Activated T-helper 1 cell treated with anti-CD3 and anti-CD28 coated beads, Interleukin-12 subunit alpha, Interleukin-12 subunit beta, Interleukin-2, Interleukin-4 antibody, amounts not matched to agents 30 ng/mL and 10 ng/mL and 1 ng/mL, durations not matched to agents 14 hours and 24 hours and 36 hours (primary cell): ENCODE data around the gene LFNG. TPM values are rescaled to one million over a fixed set of nuclear protein-coding genes. Genes with fewer than 3 reads are reported as not detected.

Source experiments
- DNase-seq: peaks from one replicate; pipeline ENCODE4 v3.0.0; 2021; ENCODE audit warnings: low spot score
- H3K27ac Mint-ChIP-seq: one replicate; pipeline ENCODE4 v1.8.0; 2021; ENCODE audit warnings: mild to moderate bottlenecking, mixed read lengths
- H3K27me3 Mint-ChIP-seq: one replicate; pipeline ENCODE4 v1.8.0; 2022; ENCODE audit warnings: mild to moderate bottlenecking, moderate library complexity, mixed read lengths; ENCODE audit not compliant: insufficient read depth
- H3K36me3 Mint-ChIP-seq: one replicate; pipeline ENCODE4 v1.8.0; 2021; ENCODE audit warnings: low read depth, mixed read lengths
- H3K4me1 Mint-ChIP-seq: one replicate; pipeline ENCODE4 v1.8.0; 2021; ENCODE audit warnings: low read depth, mixed read lengths
- H3K4me3 Mint-ChIP-seq: one replicate; pipeline ENCODE4 v1.8.0; 2021; ENCODE audit warnings: mild to moderate bottlenecking, moderate library complexity, mixed read lengths
- H3K9me3 Mint-ChIP-seq: one replicate; pipeline ENCODE4 v1.8.0; 2021; ENCODE audit warnings: mixed read lengths
- intact Hi-C: fragments of 100-400 bp; cut with micrococcal nuclease; formaldehyde crosslinking; loops from one replicate; pipeline ENCODE4 v1.15.1; 2024
- total RNA-seq: library from RNA; stranded (reverse); gene quantifications from 2 replicates; pipeline ENCODE4 v1.2.3, GENCODE V29; 2022

The LFNG gene
- total RNA-seq, 1 donor from 2014 or later: 34.9 TPM

DNA sequence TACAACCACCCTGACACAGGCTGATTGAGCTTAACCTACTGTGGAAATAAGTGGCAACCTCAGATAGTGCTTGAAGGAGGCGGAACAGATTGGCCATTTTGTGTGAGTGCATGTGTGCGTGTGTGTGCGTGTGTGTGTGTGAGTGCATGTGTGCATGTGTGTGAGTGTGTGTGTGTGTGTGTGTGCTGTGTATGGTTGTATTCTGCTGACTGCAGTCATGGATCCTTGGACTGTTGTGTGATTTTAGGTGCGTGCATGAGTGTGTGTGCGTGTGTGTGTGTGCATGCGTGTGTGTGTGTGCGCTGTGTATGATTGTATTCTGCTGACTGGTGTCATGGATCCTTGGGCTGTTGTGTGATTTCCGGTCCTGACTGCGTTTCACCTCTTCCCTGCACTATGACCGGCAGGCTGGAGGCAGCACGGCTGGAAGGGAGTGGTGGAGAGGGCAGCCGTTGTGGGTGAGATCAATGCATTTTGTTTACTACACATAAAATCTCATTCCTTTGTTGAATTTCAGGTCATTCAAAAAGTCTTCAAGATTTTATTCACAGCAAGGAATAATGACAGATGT, 45.5 kb downstream of the LFNG start:
- no peak overlapping the region for H3K27ac Mint-ChIP-seq
- peaks cover 10% of the 10 kb centered on the region for H3K36me3 Mint-ChIP-seq
- H3K27me3 Mint-ChIP-seq: no peaks in the 10 kb centered on the region
- peaks cover 16% of the 10 kb centered on the region for H3K4me1 Mint-ChIP-seq
- no peak overlapping the region for H3K4me3 Mint-ChIP-seq
- H3K9me3 Mint-ChIP-seq: no peaks in the 10 kb centered on the region
- no peak for DNase-seq
- intact Hi-C loops: no loop called here

GRCh38 chr7:2566348-2566889, 46.8 kb downstream of the LFNG start:
- intact Hi-C loops: no loop called here
- H3K27ac Mint-ChIP-seq: no peak overlapping the region
- no peak overlapping the region for H3K4me3 Mint-ChIP-seq

DNA sequence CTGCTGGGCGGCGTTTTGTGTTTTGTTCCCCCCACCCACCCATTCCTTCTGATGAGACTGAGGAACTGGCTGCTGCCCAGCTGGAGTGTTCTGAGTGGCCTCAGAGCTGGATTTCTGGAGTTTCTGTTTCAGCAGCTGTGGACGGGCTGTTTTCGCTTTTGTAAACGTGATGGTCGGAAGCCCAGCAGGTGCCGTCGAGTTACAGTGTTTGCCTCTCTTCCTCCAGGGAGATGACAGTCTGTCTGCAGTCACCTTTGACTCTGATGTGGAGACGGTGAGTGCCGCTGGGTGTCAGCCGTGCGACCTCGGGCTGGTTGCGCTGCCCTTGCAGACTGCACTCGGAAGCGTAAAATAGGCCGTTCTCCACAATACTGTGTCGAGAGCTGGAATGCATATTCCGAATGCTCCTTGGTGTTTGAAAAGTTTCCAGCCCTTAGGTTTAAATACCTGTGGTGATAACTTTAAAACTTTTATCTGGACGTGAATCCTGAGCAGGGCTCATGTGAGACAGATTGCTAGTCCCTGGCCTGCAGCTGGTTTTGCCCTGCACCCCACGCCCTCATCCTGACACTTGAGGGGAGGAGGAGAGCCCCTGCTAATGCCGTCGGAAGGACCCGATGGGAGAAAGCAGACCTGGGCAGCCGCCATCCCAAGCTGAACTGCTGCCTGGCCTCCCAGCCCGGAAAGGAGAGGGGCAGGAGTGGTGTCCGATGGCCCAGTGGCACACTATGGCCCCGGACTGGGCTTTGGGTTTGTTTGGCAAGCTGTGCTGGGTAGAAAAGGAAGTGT, 47.5 kb downstream of the LFNG start:
- peaks cover 10% of the 10 kb centered on the region for H3K36me3 Mint-ChIP-seq
- H3K27me3 Mint-ChIP-seq: no peaks in the 10 kb centered on the region
- H3K9me3 Mint-ChIP-seq: no peaks in the 10 kb centered on the region
- intact Hi-C loops: no loop called here
- peaks cover 10% of the 10 kb centered on the region for H3K4me1 Mint-ChIP-seq
- DNase-seq: no peak
- H3K27ac Mint-ChIP-seq: no peak overlapping the region
- no peak overlapping the region for H3K4me3 Mint-ChIP-seq

More at GRCh38 chr7:2566348-2566889, 46.8 kb downstream of the LFNG start:
- Mint-ChIP-seq H3K9me3 (no peaks in the 10 kb centered on the region), H3K27me3 (no peaks in the 10 kb centered on the region), H3K4me1 (peaks cover 14% of the 10 kb centered on the region), H3K36me3 (peaks cover 10% of the 10 kb centered on the region)
- DNase-seq: no peak

DNA sequence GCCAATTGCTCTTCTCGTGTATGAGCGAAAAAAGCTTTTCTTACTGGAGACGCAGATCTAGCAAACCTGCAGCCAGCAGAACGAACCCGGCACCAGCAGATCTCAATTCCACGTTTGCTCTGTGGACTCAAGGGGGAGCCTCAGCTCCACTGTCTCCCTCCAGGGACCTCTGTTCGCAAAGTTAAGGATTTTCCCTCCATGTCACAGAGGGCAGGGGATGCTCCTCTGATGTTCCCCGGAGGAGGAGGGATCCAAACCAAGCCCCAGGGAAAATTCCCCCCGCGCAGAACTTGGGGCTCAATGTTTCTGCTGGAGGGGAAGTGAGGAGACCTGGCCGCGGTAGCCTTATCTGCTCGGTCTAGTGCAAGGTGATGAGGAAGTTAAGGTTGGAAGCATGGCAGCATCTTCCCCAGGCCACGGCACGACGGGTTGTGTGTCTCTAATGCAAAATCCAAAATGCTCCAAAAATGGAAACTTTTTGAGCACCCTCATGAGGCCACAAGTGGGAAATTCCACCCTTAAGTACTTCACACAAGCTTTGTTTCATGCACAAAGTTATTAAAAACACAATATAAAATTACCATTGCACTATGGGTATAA, 48.2 kb downstream of the LFNG start:
- Mint-ChIP-seq H3K36me3 (peaks cover 10% of the 10 kb centered on the region), H3K4me1 (peaks cover 3% of the 10 kb centered on the region), H3K4me3 (no peak overlapping the region), H3K27ac (no peak overlapping the region), H3K9me3 (no peaks in the 10 kb centered on the region), H3K27me3 (no peaks in the 10 kb centered on the region)
- intact Hi-C loops: no loop called here
- DNase-seq: no peak

DNA sequence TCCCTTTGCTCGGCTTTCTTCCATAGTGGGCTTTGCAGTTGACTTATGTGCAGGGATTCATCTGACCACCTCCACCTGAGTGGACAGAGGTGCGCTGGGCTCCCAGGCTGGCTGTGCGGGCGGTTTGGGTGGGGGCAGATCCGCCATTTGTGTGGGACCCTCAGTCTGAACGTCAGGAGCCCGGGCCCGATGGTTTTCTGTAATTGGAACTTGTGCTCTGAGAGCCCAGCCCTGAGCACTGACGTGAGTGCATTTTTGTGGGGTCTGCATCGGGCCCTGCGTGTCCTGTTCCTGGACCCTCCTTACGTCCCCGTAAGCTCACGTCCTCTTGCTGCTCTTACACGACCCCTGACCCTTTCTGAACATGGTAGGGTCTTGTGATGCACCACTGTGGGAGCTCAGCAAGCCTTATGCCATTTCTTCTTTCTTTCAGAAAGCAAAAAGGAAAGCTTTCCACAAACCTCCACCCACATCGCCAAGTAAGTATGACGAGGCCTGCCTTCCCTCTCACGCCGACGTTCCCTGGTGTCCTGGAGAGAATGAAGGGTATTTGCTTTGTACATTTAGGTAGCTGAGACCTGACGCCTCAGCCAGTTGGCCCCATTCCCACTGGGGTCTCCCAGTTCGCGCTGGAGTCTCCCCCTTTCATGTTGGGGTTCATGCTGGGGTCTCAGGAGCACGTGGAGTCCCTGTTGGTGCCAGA, 49.1 kb downstream of the LFNG start:
- peaks cover 3% of the 10 kb centered on the region for H3K4me1 Mint-ChIP-seq
- no peaks in the 10 kb centered on the region for H3K9me3 Mint-ChIP-seq
- H3K4me3 Mint-ChIP-seq: no peak overlapping the region
- H3K27me3 Mint-ChIP-seq: no peaks in the 10 kb centered on the region
- intact Hi-C loops: no loop called here
- DNase-seq: no peak
- peaks cover 15% of the 10 kb centered on the region for H3K36me3 Mint-ChIP-seq
- no peak overlapping the region for H3K27ac Mint-ChIP-seq

DNA sequence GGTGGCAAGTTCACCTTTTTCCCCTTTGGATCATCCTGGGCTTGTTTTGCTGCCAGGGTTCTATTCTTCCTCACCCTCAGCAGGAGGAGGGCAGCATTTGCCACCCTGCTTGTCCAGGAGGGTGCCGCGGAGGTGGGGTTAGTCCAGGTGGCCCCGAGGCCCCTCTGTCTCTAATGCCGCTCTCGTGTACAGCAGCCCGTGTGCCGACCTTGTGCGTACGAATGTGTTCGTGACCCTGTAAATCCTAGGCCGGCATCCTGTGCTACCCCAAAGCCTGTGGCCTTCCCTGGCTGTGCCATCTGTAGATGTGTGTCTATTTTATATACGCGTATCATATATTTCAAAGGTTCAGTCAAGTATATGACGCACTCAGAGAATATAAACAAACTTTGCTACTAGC, 49.8 kb downstream of the LFNG start:
- peaks cover 18% of the 10 kb centered on the region for H3K36me3 Mint-ChIP-seq
- H3K4me1 Mint-ChIP-seq: peaks cover 3% of the 10 kb centered on the region
- no peaks in the 10 kb centered on the region for H3K9me3 Mint-ChIP-seq
- no peak overlapping the region for H3K4me3 Mint-ChIP-seq
- DNase-seq: no peak
- H3K27ac Mint-ChIP-seq: no peak overlapping the region
- H3K27me3 Mint-ChIP-seq: no peaks in the 10 kb centered on the region
- intact Hi-C loops: no loop called here

DNA sequence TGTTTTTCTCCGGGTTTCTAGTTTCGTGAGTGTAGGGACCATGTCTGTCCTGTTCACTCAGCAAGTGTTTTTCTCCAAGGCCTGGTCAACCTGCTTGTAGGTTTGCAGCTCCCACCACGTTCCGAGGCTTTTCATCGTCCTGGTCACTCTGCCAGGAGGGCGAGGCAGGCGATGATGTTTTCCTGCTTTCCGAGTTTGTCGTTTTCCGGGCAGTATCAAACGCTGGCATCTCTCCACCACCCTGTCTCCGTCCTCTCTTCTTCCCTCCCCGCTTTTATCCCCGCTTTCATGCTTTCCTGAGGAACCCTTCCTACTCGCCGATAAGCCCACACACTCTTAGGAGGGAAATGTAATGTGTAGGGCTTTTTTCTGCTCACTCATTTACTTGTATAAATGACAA, 50.4 kb downstream of the LFNG start:
- H3K4me3 Mint-ChIP-seq: no peak overlapping the region
- H3K9me3 Mint-ChIP-seq: no peaks in the 10 kb centered on the region
- no peaks in the 10 kb centered on the region for H3K27me3 Mint-ChIP-seq
- peaks cover 3% of the 10 kb centered on the region for H3K4me1 Mint-ChIP-seq
- peaks cover 19% of the 10 kb centered on the region for H3K36me3 Mint-ChIP-seq
- H3K27ac Mint-ChIP-seq: no peak overlapping the region
- intact Hi-C loops: no loop called here
- no peak for DNase-seq

- H3K36me3 Mint-ChIP-seq: peaks cover 12% of the 10 kb centered on the region
- peaks cover 3% of the 10 kb centered on the region for H3K4me1 Mint-ChIP-seq
- H3K27ac Mint-ChIP-seq: no peak overlapping the region
- H3K27me3 Mint-ChIP-seq: no peaks in the 10 kb centered on the region
- DNase-seq: no peak
- no peaks in the 10 kb centered on the region for H3K9me3 Mint-ChIP-seq
- intact Hi-C loops: no loop called here
- H3K4me3 Mint-ChIP-seq: no peak overlapping the region
Observed at GRCh38 chr7:2571409-2571808, 51.8 kb downstream of the LFNG start.

- H3K4me1 Mint-ChIP-seq: no peaks in the 10 kb centered on the region
- DNase-seq: no peak
- H3K4me3 Mint-ChIP-seq: no peak overlapping the region
- peaks cover 12% of the 10 kb centered on the region for H3K36me3 Mint-ChIP-seq
- intact Hi-C loops: no loop called here
- no peaks in the 10 kb centered on the region for H3K27me3 Mint-ChIP-seq
- H3K27ac Mint-ChIP-seq: no peak overlapping the region
- no peaks in the 10 kb centered on the region for H3K9me3 Mint-ChIP-seq
Observed at GRCh38 chr7:2572101-2572842, 52.7 kb downstream of the LFNG start.

DNA sequence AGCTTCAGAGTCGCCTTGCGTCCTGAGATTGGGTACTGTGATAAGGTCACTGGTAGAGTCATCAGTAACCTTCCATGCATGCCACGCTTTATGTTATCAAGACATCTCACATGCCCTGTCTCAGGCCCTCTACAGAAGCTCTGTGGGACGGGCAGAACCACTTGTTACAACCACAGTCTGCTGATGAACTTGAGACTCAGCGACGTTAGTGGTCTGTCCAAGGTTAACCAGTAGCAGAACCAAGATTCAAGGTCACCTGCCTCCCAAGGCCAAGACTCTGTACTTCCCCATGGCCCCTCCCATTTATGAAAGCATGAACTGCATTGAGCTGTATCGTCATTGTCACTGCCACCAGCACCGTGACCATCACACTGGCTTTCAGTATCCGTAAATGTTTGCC, 54.2 kb downstream of the LFNG start:
- Mint-ChIP-seq H3K27me3 (no peaks in the 10 kb centered on the region), H3K36me3 (peaks cover 12% of the 10 kb centered on the region)

DNA sequence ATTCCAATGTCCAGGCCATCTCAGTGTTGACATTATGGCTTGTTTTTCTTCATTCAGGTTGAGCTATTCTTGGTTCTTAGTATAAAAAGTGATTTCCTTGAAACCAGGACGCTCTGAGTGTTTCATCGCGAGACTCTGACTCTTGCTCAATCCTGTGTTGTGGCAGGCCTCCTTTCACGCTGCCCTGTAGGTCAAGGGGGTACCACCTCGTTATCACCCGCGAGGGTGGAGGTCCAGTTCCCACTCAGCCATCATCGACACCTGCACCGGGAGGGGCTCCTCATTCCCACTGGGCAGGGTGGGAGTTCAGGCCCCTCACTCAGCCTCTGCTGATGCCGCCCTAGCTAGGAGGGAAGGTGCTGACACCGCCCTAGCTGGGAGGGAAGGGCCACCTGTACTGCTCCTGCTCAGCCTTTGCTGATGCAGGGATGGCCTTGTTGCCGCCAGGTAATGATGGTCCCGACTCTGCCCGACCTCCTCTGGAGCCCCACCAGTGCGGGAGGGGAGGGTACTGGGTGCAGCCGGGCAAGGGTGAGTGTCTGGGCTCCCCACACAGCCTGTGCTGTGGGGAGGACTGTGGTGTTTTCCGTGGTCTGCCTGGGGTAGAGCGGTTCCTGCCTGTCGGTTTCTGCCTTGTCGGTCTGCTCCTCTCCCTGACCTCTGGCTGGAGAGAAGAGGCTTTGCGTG, 55.6 kb downstream of the LFNG start:
- DNase-seq: no peak
- H3K27ac Mint-ChIP-seq: no peak overlapping the region
- no peak overlapping the region for H3K4me3 Mint-ChIP-seq
- intact Hi-C loops: no loop called here
- H3K9me3 Mint-ChIP-seq: no peaks in the 10 kb centered on the region
- no peaks in the 10 kb centered on the region for H3K27me3 Mint-ChIP-seq
- H3K36me3 Mint-ChIP-seq: peaks cover 12% of the 10 kb centered on the region
- no peaks in the 10 kb centered on the region for H3K4me1 Mint-ChIP-seq

More for the DNA sequence above, 54.2 kb downstream of the LFNG start:
- H3K9me3 Mint-ChIP-seq: no peaks in the 10 kb centered on the region
- no peak for DNase-seq
- H3K27ac Mint-ChIP-seq: no peak overlapping the region
- H3K4me1 Mint-ChIP-seq: no peaks in the 10 kb centered on the region
- intact Hi-C loops: no loop called here
- no peak overlapping the region for H3K4me3 Mint-ChIP-seq
